A549 (cell line): ENCODE data around the gene MOB2. TPM values are rescaled to one million over a fixed set of nuclear protein-coding genes. Genes with fewer than 3 reads are reported as not detected.

Experiments used
- ATAC-seq, 2 experiments: fragments of 200-7000 bp in 1 of 2; fragments of >200 bp in 1 of 2; cut with Nextera tagmentation in 1 of 2; cut with Tn5 transposase in 1 of 2; 3 replicates each; pipeline versions ENCODE4 v1.8.0 to v1.9.1; 2018 to 2020; ENCODE audit warnings: mild to moderate bottlenecking in 1 of 2, moderate library complexity in 1 of 2
- CTCF ChIA-PET: fragments of 300-600 bp; sonication (Branson Sonifier 250); formaldehyde crosslinking; extraction: SDS; loops from one replicate; lab custom pipeline; 2021; ENCODE audit warnings: antibody characterized with exemption, inconsistent platforms; lab: Yijun Ruan, JAX
- POLR2A ChIA-PET: fragments of 350-600 bp; formaldehyde crosslinking; extraction: SDS; loops from one replicate; lab custom pipeline; 2021; ENCODE audit warnings: antibody characterized with exemption, inconsistent platforms; lab: Yijun Ruan, JAX
- DNase-seq, 2 experiments: peaks; one replicate each; pipeline versions ENCODE4 v3.0.0 to v3.0.0-alpha.2; 2011 to 2016; ENCODE audit warnings: low read depth in 1 of 2, low spot score in 1 of 2
- FAIRE-seq: peaks from 2 replicates; lab custom pipeline; 2011; peaks lifted over from hg19 to GRCh38; lab: Jason Lieb, UNC
- H3K27ac ChIP-seq, 2 experiments: fragments of >200 bp; sonication (Bioruptor Twin); formaldehyde crosslinking; 3 replicates each; pipeline ENCODE4 v1.5.1; 2016 to 2017
- H3K4me1 ChIP-seq: fragments of >200 bp; sonication (Bioruptor Twin); formaldehyde crosslinking; 3 replicates; pipeline ENCODE4 v1.6.1; 2016
- H3K4me2 ChIP-seq: fragments of >200 bp; sonication (Bioruptor Twin); formaldehyde crosslinking; 3 replicates; pipeline ENCODE4 v1.6.1; 2016
- H3K4me3 ChIP-seq: fragments of >200 bp; sonication (Bioruptor Twin); formaldehyde crosslinking; 3 replicates; pipeline ENCODE4 v1.5.1; 2016
- H3K9me3 ChIP-seq: fragments of >200 bp; sonication (Bioruptor Twin); formaldehyde crosslinking; 3 replicates; pipeline ENCODE4 v1.6.1; 2016
- BHLHE40 ChIP-seq: IDR thresholded peaks from 2 replicates; pipeline ENCODE4 v1.6.1; 2012; ENCODE audit warnings: low read depth, low read length, inconsistent platforms
- CHD4 ChIP-seq: fragments of 200-600 bp; sonication (generic); IDR thresholded peaks from 2 replicates; pipeline ENCODE4 v1.6.1; 2016; ENCODE audit warnings: antibody characterized with exemption, mild to moderate bottlenecking, borderline replicate concordance
- FOXS1 ChIP-seq: fragments of 250-450 bp; sonication (Bioruptor Pico); IDR thresholded peaks from 2 replicates; pipeline ENCODE4 v1.5.0; 2020; ENCODE audit warnings: mild to moderate bottlenecking, moderate library complexity
- HDAC2 ChIP-seq: fragments of 200-600 bp; sonication (generic); IDR thresholded peaks from 2 replicates; pipeline ENCODE4 v1.6.1; 2016
- HOXB13 ChIP-seq: fragments of 250-450 bp; sonication (Bioruptor Pico); IDR thresholded peaks from 2 replicates; pipeline ENCODE4 v1.5.0; 2020; ENCODE audit warnings: low read depth, mild to moderate bottlenecking, moderate library complexity
- HOXB5 ChIP-seq: fragments of 250-450 bp; sonication (Bioruptor Pico); IDR thresholded peaks from 2 replicates; pipeline ENCODE4 v1.5.0; 2020; ENCODE audit warnings: mild to moderate bottlenecking, moderate library complexity
- JUN ChIP-seq, 2 experiments: fragments of >200 bp; sonication (Bioruptor Twin); formaldehyde crosslinking; IDR thresholded peaks; 2 replicates in 1 of 2; 3 replicates in 1 of 2; pipeline ENCODE4 v1.6.1; 2016 to 2017
- KDM1A ChIP-seq: fragments of 200-600 bp; sonication (generic); IDR thresholded peaks from 2 replicates; pipeline ENCODE4 v1.6.1; 2016; ENCODE audit warnings: low read depth, mild to moderate bottlenecking
- MAZ ChIP-seq: fragments of 150-350 bp; IDR thresholded peaks from 2 replicates; pipeline ENCODE4 v1.6.1; 2014; ENCODE audit warnings: antibody characterized with exemption, low read depth, low read length, borderline replicate concordance
- MYC ChIP-seq: IDR thresholded peaks from 2 replicates; pipeline ENCODE4 v1.6.1; 2012; ENCODE audit warnings: mild to moderate bottlenecking, inconsistent platforms, low read length, improper control_type of control experiment, borderline replicate concordance
- NR3C1 ChIP-seq: fragments of >200 bp; sonication (Bioruptor Twin); formaldehyde crosslinking; IDR thresholded peaks from 3 replicates; pipeline ENCODE4 v1.6.1; 2017
- POLR2AphosphoS2 ChIP-seq: conservative IDR thresholded peaks from 2 replicates; pipeline ENCODE4 v1.6.1; 2012; ENCODE audit warnings: low read length, improper control_type of control experiment, inconsistent platforms
- RAD21 ChIP-seq, 2 experiments: fragments of >200 bp in 1 of 2; sonication (Bioruptor Twin) in 1 of 2; formaldehyde crosslinking in 1 of 2; IDR thresholded peaks in 1 of 2; conservative IDR thresholded peaks in 1 of 2; 2 replicates in 1 of 2; 3 replicates in 1 of 2; pipeline ENCODE4 v1.6.1; 2012 to 2018; ENCODE audit warnings: inconsistent platforms in 1 of 2
- RARB ChIP-seq: fragments of 250-450 bp; sonication (Bioruptor Pico); IDR thresholded peaks from 2 replicates; pipeline ENCODE4 v1.8.0; 2021; ENCODE audit warnings: mild to moderate bottlenecking, moderate library complexity
- RFX5 ChIP-seq: fragments of 450-650 bp; IDR thresholded peaks from 2 replicates; pipeline ENCODE4 v1.7.1; 2014; ENCODE audit warnings: antibody characterized with exemption, mild to moderate bottlenecking, moderate library complexity
- RNF2 ChIP-seq: fragments of 200-600 bp; sonication (generic); IDR thresholded peaks from 2 replicates; pipeline ENCODE4 v1.6.1; 2016; ENCODE audit warnings: low read depth, mild to moderate bottlenecking, antibody characterized with exemption, moderate library complexity, borderline replicate concordance
- SREBF2 ChIP-seq: fragments of 450-650 bp; IDR thresholded peaks from 2 replicates; pipeline ENCODE4 v1.6.1; 2014; ENCODE audit warnings: mild to moderate bottlenecking, moderate library complexity
- TFCP2L1 ChIP-seq: fragments of 250-450 bp; sonication (Bioruptor Pico); IDR thresholded peaks from 2 replicates; pipeline ENCODE4 v1.5.0; 2021; ENCODE audit warnings: mild to moderate bottlenecking
- ZC3H11A ChIP-seq: fragments of 450-650 bp; IDR thresholded peaks from 2 replicates; pipeline ENCODE4 v1.6.1; 2014; ENCODE audit warnings: antibody characterized with exemption, mild to moderate bottlenecking
- ZFP36 ChIP-seq: fragments of 450-650 bp; IDR thresholded peaks from 2 replicates; pipeline ENCODE4 v1.6.1; 2014; ENCODE audit warnings: borderline replicate concordance; ENCODE audit not compliant: partially characterized antibody
- ZNF302 ChIP-seq: fragments of 250-450 bp; sonication (Bioruptor Pico); IDR thresholded peaks from 2 replicates; pipeline ENCODE4 v1.9.0; 2021; ENCODE audit warnings: inconsistent platforms, mild to moderate bottlenecking, moderate library complexity
- WGBS: methylation state at CpG from one replicate; pipeline ENCODE4 v1.1.6; 2017; ENCODE audit errors: missing lambda C conversion rate; 5-methylcytosine and 5-hydroxymethylcytosine counted together
- polyA plus RNA-seq, 4 experiments: library from polyadenylated mRNA; depleted of rRNA in 3 of 4; stranded (reverse); fragments of >200 nt; fragmentation: RNase III in 1 of 4; extraction: RNeasy Plus Mini Kit Qiagen cat#74134 plus additional on column Dnase treatment in 1 of 4; gene quantifications; 2 replicates in 3 of 4; 3 replicates in 1 of 4; pipeline ENCODE4 v1.2.3, GENCODE V29; 2011 to 2017
- TF ChIP-seq, protein P1 (sequence below): IDR thresholded peaks from 2 replicates; pipeline ENCODE4 v1.6.1; 2012
- TF ChIP-seq, protein P2 (sequence below): fragments of >200 bp; sonication (Bioruptor Twin); formaldehyde crosslinking; IDR thresholded peaks from 3 replicates; pipeline ENCODE4 v1.6.1; 2016
- TF ChIP-seq, protein P3 (sequence below): IDR thresholded peaks from 2 replicates; pipeline ENCODE4 v1.6.1; 2012; ENCODE audit warnings: low read depth, borderline replicate concordance
- TF ChIP-seq, protein P4 (sequence below): fragments of 250-450 bp; sonication (Bioruptor Pico); IDR thresholded peaks from 2 replicates; pipeline ENCODE4 v1.5.0; 2021; ENCODE audit warnings: mild to moderate bottlenecking, moderate library complexity, borderline replicate concordance
- TF ChIP-seq, protein P5 (sequence below): fragments of >200 bp; sonication (Bioruptor Twin); formaldehyde crosslinking; IDR thresholded peaks from 2 replicates; pipeline ENCODE4 v1.6.1; 2016

Gene MOB2
- polyA plus RNA-seq, 2 of the 4 experiments (the other 2 are of a cell fraction): 25.4 to 38.2 TPM

DNA sequence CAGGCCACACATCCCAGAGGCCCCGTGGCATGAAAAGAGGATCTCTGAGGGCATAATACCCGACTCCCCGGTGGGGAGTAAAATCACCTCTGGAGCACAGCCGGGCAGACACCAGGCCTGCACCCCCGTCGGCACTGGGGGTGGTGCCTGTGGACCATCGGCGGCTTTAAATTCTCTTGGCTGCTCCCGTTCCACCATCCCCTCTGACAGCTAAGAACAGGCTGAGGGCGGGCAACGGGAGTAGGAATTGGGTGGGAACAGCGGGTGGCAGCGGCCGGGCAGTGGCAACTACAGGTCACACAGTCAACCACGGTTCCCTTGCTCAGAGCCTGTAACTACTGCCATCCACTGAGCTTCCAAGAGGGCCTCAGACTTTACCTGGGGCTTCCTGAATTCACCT is 40.2 kb upstream of the MOB2 start:
- CTCF ChIA-PET: interaction anchor here (0.9 to 8.1 kb wide), 3 partner anchors 12 to 233 kb away, joined by 3 to 58 read pairs (median 15); no protein-coding TSS in a partner anchor
- TF ChIP-seq KDM1A (no peak), SREBF2 (no peak)
- TF ChIP-seq, all 56 proteins: peak for 0
- no peak for ATAC-seq
- H3K27ac ChIP-seq: no peak overlapping the region
- H3K4me2 ChIP-seq: no peak overlapping the region
- POLR2A ChIA-PET: no interaction called here
- no peak for FAIRE-seq
- no peaks in the 10 kb centered on the region for H3K9me3 ChIP-seq
- DNase-seq: no peak
- no peaks in the 10 kb centered on the region for H3K4me1 ChIP-seq
- H3K4me3 ChIP-seq: no peak overlapping the region
- WGBS: 95% methylated on average over 15 of the region's 15 CpGs

DNA sequence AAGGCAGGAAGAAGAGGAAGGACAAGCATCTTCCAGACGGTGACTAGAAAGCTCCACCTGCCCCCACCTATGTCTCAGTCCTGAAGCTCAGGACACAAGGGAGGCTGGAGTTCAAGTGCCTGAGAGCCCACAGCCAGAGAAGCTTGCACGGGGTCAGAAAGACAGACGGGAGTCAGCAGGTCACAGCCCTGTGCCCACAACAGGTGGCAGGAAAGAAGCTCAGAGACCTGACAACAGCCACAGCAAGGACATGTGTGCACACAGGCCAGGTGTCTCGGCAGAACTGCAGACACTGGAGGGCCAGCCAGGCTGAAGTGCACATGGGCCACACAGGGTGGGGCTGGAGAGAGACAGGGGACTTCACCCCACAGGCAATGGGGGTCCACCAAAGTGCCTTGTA is 37.2 kb upstream of the MOB2 start:
- no peaks in the 10 kb centered on the region for H3K4me1 ChIP-seq
- FAIRE-seq: no peak
- CTCF ChIA-PET: interaction anchor here (1.3 to 8.1 kb wide), 3 partner anchors 9 to 51 kb away, joined by 5 to 58 read pairs (median 5); no protein-coding TSS in a partner anchor
- H3K4me2 ChIP-seq: no peak overlapping the region
- no peak overlapping the region for H3K4me3 ChIP-seq
- H3K9me3 ChIP-seq: no peaks in the 10 kb centered on the region
- POLR2A ChIA-PET: no interaction called here
- no peak overlapping the region for H3K27ac ChIP-seq
- no peak for TF ChIP-seq JUN (IDR thresholded peaks at IDR 0.05)
- TF ChIP-seq HOXB13 (CRISPR knock-in tag): no peak
- TF ChIP-seq, protein P1, sequence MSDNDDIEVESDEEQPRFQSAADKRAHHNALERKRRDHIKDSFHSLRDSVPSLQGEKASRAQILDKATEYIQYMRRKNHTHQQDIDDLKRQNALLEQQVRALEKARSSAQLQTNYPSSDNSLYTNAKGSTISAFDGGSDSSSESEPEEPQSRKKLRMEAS: no peak
- TF ChIP-seq, protein P2, sequence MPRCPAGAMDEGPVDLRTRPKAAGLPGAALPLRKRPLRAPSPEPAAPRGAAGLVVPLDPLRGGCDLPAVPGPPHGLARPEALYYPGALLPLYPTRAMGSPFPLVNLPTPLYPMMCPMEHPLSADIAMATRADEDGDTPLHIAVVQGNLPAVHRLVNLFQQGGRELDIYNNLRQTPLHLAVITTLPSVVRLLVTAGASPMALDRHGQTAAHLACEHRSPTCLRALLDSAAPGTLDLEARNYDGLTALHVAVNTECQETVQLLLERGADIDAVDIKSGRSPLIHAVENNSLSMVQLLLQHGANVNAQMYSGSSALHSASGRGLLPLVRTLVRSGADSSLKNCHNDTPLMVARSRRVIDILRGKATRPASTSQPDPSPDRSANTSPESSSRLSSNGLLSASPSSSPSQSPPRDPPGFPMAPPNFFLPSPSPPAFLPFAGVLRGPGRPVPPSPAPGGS: no peak
- no peak for TF ChIP-seq MAZ
- TF ChIP-seq POLR2AphosphoS2: no peak
- no peak for TF ChIP-seq SREBF2
- no peak for TF ChIP-seq FOXS1 (CRISPR knock-in tag)
- TF ChIP-seq ZC3H11A: no peak
- TF ChIP-seq, protein P3, sequence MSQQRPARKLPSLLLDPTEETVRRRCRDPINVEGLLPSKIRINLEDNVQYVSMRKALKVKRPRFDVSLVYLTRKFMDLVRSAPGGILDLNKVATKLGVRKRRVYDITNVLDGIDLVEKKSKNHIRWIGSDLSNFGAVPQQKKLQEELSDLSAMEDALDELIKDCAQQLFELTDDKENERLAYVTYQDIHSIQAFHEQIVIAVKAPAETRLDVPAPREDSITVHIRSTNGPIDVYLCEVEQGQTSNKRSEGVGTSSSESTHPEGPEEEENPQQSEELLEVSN: no peak
- no peak for TF ChIP-seq HDAC2
- TF ChIP-seq NR3C1: no peak
- TF ChIP-seq ZFP36: no peak
- WGBS: 83% methylated on average over 4 of the region's 4 CpGs
- ATAC-seq: no peak
- no peak for DNase-seq

DNA sequence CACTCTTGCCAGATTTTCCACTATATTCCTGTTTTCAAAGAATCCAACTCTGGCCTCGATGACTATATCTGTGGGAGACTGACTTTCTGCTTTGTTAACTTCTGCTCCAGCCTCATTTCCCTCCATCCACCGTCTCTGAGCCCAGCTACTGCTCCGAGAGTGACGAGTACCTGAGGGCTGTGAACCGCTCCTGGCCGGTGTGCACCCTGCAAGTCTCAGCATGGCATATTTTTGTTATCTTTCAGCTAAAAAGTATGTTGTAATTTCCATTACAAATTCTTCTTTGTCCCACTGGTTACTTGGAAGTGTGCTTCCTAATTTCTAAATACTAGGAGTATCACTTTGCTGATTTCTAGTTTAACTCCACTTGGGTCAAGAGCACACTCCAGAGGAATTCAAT is 36.5 kb upstream of the MOB2 start:
- Histone ChIP-seq H3K4me1 (no peaks in the 10 kb centered on the region), H3K4me2 (no peak overlapping the region), H3K27ac (no peak overlapping the region), H3K4me3 (no peak overlapping the region), H3K9me3 (no peaks in the 10 kb centered on the region)
- POLR2A ChIA-PET: no interaction called here
- 96% methylated on average over 6 of the region's 6 CpGs for WGBS
- TF ChIP-seq MYC (no peak), RFX5 (no peak), ZC3H11A (no peak), POLR2AphosphoS2 (no peak), TFCP2L1 (CRISPR knock-in tag) (no peak), MAZ (no peak)
- TF ChIP-seq, protein P1: no peak
- no peak for DNase-seq
- no peak for FAIRE-seq
- no peak for ATAC-seq
- CTCF ChIA-PET: interaction anchor here (1.3 to 8.1 kb wide), 3 partner anchors 8 to 52 kb away, joined by 5 to 58 read pairs (median 5); no protein-coding TSS in a partner anchor

DNA sequence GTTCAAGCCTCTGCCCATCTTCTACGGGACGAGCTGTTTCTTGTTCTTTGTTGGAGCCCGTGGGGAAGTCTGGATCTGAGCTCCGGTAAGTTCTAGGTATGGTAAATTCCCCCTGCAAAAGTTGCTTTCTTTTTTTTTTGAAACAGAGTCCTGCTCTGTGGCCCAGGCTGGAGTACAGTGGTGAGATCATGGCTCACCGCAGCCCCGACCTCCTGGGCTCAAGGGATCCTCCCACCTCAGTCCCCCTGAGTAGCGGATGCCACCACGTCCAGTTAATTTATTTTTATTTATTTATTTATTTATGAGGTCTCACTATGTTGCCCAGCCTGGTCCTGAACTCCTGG is 35.5 kb upstream of the MOB2 start:
- Histone ChIP-seq H3K4me3 (no peak overlapping the region), H3K4me1 (no peaks in the 10 kb centered on the region), H3K4me2 (no peak overlapping the region), H3K27ac (no peak overlapping the region), H3K9me3 (no peaks in the 10 kb centered on the region)
- no peak for DNase-seq
- ChIA-PET POLR2A (no interaction called here), CTCF (interaction anchor here (1.2 kb wide), 1 partner anchor 24 kb away, joined by 3 read pairs; no protein-coding TSS in a partner anchor)
- 94% methylated on average over 8 of the region's 8 CpGs for whole genome bisulfite sequencing
- ATAC-seq: no peak
- no peak for FAIRE-seq
- TF ChIP-seq RNF2 (no peak), ZC3H11A (no peak), RAD21 (conservative IDR thresholded peaks at IDR 0.05 in 1 of 2, IDR thresholded peaks at IDR 0.05 in 1 of 2) (no peak), RARB (no peak), BHLHE40 (no peak), SREBF2 (no peak), KDM1A (no peak), MYC (no peak), ZNF302 (no peak), HOXB5 (CRISPR knock-in tag) (no peak), CHD4 (no peak)
- TF ChIP-seq, protein P4, sequence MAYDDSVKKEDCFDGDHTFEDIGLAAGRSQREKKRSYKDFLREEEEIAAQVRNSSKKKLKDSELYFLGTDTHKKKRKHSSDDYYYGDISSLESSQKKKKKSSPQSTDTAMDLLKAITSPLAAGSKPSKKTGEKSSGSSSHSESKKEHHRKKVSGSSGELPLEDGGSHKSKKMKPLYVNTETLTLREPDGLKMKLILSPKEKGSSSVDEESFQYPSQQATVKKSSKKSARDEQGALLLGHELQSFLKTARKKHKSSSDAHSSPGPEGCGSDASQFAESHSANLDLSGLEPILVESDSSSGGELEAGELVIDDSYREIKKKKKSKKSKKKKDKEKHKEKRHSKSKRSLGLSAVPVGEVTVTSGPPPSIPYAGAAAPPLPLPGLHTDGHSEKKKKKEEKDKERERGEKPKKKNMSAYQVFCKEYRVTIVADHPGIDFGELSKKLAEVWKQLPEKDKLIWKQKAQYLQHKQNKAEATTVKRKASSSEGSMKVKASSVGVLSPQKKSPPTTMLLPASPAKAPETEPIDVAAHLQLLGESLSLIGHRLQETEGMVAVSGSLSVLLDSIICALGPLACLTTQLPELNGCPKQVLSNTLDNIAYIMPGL (CRISPR knock-in tag): no peak
- TF ChIP-seq, protein P5, sequence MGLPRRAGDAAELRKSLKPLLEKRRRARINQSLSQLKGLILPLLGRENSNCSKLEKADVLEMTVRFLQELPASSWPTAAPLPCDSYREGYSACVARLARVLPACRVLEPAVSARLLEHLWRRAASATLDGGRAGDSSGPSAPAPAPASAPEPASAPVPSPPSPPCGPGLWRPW: no peak
- TF ChIP-seq, protein P1: no peak
